OCI-LY1 (cell line): ENCODE results near the gene DLX5.

Experiments used
- H2AFZ ChIP-seq: fragments of 200-600 bp; sonication (generic), shearing (Covaris generic); 2 replicates; pipeline ENCODE4 v1.6.0; 2014; ENCODE audit warnings: antibody characterized with exemption, mild to moderate bottlenecking, low read length
- H3F3A ChIP-seq: fragments of 200-600 bp; sonication (generic), shearing (Covaris generic); 2 replicates; pipeline ENCODE4 v1.6.0; 2014; ENCODE audit warnings: mild to moderate bottlenecking, antibody characterized with exemption, low read length, moderate library complexity; ENCODE audit not compliant: insufficient read depth
- H3K27ac ChIP-seq: fragments of 200-600 bp; sonication (generic); 2 replicates; pipeline ENCODE4 v1.5.1; 2014; ENCODE audit warnings: low read length, mixed run types, mild to moderate bottlenecking, low read depth; ENCODE audit not compliant: poor library complexity, severe bottlenecking
- H3K27me3 ChIP-seq: fragments of 200-600 bp; sonication (generic); 2 replicates; pipeline ENCODE4 v1.6.0; 2014; ENCODE audit warnings: antibody characterized with exemption, mild to moderate bottlenecking, low read length, moderate library complexity; ENCODE audit not compliant: insufficient read depth
- H3K36me3 ChIP-seq: fragments of 200-600 bp; sonication (generic); 2 replicates; pipeline ENCODE4 v1.6.1; 2014; ENCODE audit warnings: mild to moderate bottlenecking, antibody characterized with exemption, low read length, moderate library complexity, mixed read lengths; ENCODE audit not compliant: insufficient read depth
- H3K4me1 ChIP-seq: fragments of 200-600 bp; sonication (generic); 2 replicates; pipeline ENCODE4 v1.5.1; 2014; ENCODE audit warnings: mild to moderate bottlenecking, low read length, moderate library complexity; ENCODE audit not compliant: insufficient read depth, severe bottlenecking
- H3K4me2 ChIP-seq: fragments of 200-600 bp; sonication (generic), shearing (Covaris generic); 2 replicates; pipeline ENCODE4 v1.6.1; 2014; ENCODE audit warnings: low read length
- H3K4me3 ChIP-seq: fragments of 200-600 bp; sonication (generic); 2 replicates; pipeline ENCODE4 v1.5.1; 2014; ENCODE audit warnings: low read length, low read depth, mild to moderate bottlenecking, mixed read lengths; ENCODE audit not compliant: poor library complexity, severe bottlenecking
- H3K79me2 ChIP-seq: fragments of 200-600 bp; shearing (Covaris generic); 2 replicates; pipeline ENCODE4 v1.6.1; 2016; ENCODE audit warnings: mixed run types, low read length, mixed read lengths; ENCODE audit not compliant: insufficient read depth
- H3K9ac ChIP-seq: fragments of 200-600 bp; sonication (generic), shearing (Covaris generic); 2 replicates; pipeline ENCODE4 v1.6.1; 2014; ENCODE audit warnings: mild to moderate bottlenecking, low read length, mixed read lengths
- H3K9me2 ChIP-seq: fragments of 200-600 bp; sonication (generic), shearing (Covaris generic); 2 replicates; pipeline ENCODE4 v1.6.1; 2014; ENCODE audit warnings: low read depth, mild to moderate bottlenecking, low read length, mixed read lengths
- H3K9me3 ChIP-seq: fragments of 200-600 bp; shearing (Covaris generic); 2 replicates; pipeline ENCODE4 v1.6.1; 2014; ENCODE audit warnings: low read length, mixed read lengths
- H4K20me1 ChIP-seq: fragments of 200-600 bp; sonication (generic), shearing (Covaris generic); 2 replicates; pipeline ENCODE4 v1.6.0; 2016; ENCODE audit warnings: mild to moderate bottlenecking, low read length; ENCODE audit not compliant: insufficient read depth
- EZH2 ChIP-seq: fragments of 200-600 bp; sonication (generic), shearing (Covaris generic); IDR thresholded peaks from 2 replicates; pipeline ENCODE4 v1.8.0; 2017; ENCODE audit warnings: borderline replicate concordance, mixed run types, mild to moderate bottlenecking, antibody characterized with exemption, low read length, moderate library complexity, mixed read lengths
- TF ChIP-seq, protein P1 (sequence below): fragments of 200-600 bp; sonication (generic), shearing (Covaris generic); IDR thresholded peaks from 2 replicates; pipeline ENCODE4 v1.5.1; 2017; ENCODE audit warnings: mild to moderate bottlenecking, antibody characterized with exemption, low read length, moderate library complexity, mixed read lengths

DLX5 gene

DNA sequence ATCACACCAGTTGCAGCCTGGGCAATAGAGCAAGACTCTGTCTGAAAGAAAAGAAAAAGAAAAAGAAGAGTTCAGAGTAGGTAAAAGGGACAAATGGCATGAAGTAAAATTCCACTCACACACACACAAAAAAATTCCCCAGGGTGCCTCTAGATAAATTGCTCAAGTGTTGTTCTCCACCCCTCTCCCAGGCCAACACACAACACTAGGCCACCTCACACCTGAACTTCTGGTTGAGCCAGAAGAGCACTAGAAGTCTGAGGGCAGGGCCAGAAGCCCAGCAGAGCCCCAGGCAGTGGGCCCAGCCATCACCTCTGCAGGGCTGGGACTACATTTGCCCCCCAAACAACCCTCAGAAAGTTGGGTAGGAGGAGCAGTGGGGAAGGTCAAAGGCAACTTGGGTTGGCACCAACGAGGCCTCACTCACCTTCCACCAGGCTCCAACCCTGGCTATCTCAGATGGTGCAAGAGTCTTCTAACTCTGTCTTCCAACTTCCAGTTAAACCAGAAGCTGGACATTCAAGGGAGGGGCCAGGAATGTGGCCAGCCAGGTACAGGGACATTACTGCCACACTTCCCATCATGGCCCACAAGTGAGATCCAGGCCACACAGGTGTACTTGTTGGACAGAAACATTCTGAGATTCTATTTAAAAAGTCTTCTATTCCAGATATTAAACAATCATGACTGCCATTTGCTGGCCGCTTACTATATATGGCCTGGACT, 44.9 kb downstream of the DLX5 start:
- H3K9me3 ChIP-seq: no peaks in the 10 kb centered on the region
- no peak overlapping the region for H3K4me3 ChIP-seq
- no peaks in the 10 kb centered on the region for H3K9me2 ChIP-seq
- no peaks in the 10 kb centered on the region for H3K36me3 ChIP-seq
- H3K4me1 ChIP-seq: no peaks in the 10 kb centered on the region
- no peaks in the 10 kb centered on the region for H3K27me3 ChIP-seq
- no peak overlapping the region for H3K9ac ChIP-seq
- H3K27ac ChIP-seq: no peak overlapping the region
- H3K4me2 ChIP-seq: no peak overlapping the region
- TF ChIP-seq, protein P1, sequence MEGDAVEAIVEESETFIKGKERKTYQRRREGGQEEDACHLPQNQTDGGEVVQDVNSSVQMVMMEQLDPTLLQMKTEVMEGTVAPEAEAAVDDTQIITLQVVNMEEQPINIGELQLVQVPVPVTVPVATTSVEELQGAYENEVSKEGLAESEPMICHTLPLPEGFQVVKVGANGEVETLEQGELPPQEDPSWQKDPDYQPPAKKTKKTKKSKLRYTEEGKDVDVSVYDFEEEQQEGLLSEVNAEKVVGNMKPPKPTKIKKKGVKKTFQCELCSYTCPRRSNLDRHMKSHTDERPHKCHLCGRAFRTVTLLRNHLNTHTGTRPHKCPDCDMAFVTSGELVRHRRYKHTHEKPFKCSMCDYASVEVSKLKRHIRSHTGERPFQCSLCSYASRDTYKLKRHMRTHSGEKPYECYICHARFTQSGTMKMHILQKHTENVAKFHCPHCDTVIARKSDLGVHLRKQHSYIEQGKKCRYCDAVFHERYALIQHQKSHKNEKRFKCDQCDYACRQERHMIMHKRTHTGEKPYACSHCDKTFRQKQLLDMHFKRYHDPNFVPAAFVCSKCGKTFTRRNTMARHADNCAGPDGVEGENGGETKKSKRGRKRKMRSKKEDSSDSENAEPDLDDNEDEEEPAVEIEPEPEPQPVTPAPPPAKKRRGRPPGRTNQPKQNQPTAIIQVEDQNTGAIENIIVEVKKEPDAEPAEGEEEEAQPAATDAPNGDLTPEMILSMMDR: no peak
- no peak for TF ChIP-seq EZH2
- no peak overlapping the region for H2AFZ ChIP-seq
- no peaks in the 10 kb centered on the region for H3K79me2 ChIP-seq
- H4K20me1 ChIP-seq: no peaks in the 10 kb centered on the region
- H3F3A ChIP-seq: no peaks in the 10 kb centered on the region

DNA sequence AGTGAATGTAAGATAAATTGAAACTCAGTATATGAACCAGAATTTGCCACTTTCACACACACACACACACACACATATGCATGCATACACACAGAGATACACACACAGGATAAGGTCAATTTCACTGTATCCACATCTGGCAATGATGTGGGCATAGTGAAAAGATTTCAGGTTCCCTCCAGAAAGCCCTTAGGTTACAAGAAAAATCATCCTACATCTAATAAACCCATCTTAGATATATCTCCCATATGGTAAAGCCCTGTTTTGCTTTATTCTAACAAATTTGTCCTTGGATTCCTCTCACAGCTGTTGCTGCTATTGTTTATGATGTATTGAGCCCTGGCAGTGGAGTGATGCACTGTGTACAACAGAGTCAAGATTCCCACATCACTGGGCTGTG, 47.2 kb downstream of the DLX5 start:
- Histone ChIP-seq H3K27me3 (no peaks in the 10 kb centered on the region), H3K9me2 (no peaks in the 10 kb centered on the region), H3K9me3 (no peaks in the 10 kb centered on the region), H3K27ac (no peak overlapping the region), H3K9ac (no peak overlapping the region), H2AFZ (no peak overlapping the region), H3K4me1 (no peaks in the 10 kb centered on the region), H4K20me1 (no peaks in the 10 kb centered on the region), H3K36me3 (no peaks in the 10 kb centered on the region), H3K79me2 (no peaks in the 10 kb centered on the region), H3F3A (no peaks in the 10 kb centered on the region), H3K4me2 (no peak overlapping the region), H3K4me3 (no peak overlapping the region)
- TF ChIP-seq EZH2: no peak
- TF ChIP-seq, protein P1: no peak

DNA sequence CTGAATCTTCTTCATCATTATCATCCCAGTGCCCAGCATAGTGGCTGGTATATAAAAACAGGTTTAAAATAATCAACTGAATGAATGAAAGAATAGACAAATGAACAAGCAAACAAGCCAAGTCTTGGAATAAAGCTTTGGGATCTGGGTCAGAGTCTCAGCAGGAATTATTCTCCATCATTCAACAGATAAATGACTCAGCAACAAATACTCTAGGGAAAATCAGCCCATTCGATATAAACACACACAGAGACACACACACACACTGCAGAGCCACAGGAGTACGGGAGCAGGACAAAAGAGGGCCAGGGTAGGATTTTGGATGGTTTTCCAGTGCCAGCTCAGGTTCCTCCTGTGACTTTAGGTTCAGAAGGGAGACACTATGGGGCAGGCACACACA, 48.5 kb downstream of the DLX5 start:
- no peaks in the 10 kb centered on the region for H3K79me2 ChIP-seq
- no peak overlapping the region for H3K9ac ChIP-seq
- no peak overlapping the region for H3K4me3 ChIP-seq
- H3K36me3 ChIP-seq: no peaks in the 10 kb centered on the region
- H3F3A ChIP-seq: no peaks in the 10 kb centered on the region
- H3K27me3 ChIP-seq: no peaks in the 10 kb centered on the region
- H3K9me2 ChIP-seq: no peaks in the 10 kb centered on the region
- no peaks in the 10 kb centered on the region for H3K4me1 ChIP-seq
- H3K9me3 ChIP-seq: no peaks in the 10 kb centered on the region
- H2AFZ ChIP-seq: no peak overlapping the region
- no peaks in the 10 kb centered on the region for H4K20me1 ChIP-seq
- TF ChIP-seq EZH2: no peak
- TF ChIP-seq, protein P1: no peak
- H3K4me2 ChIP-seq: no peak overlapping the region
- H3K27ac ChIP-seq: no peak overlapping the region
